Upper lobe of left lung (tissue), 6 donors: ENCODE data around the gene PCMTD2. TPM values are rescaled to one million over a fixed set of nuclear protein-coding genes. Genes with fewer than 3 reads are reported as not detected.
A peak's percentile ranks its signal among the peaks of the same experiment; 100 is the strongest.
"Not testable (repeated sequence)": the region's sequence is repeated elsewhere in the genome, so short reads cannot be mapped to it uniquely, and the experiment has no call there.

Experiments
- ATAC-seq, 2 donors: fragments of 200-7000 bp; cut with Tn5 transposase; one replicate each; pipeline ENCODE4 v1.9.1; 2022; ENCODE audit warnings: mild to moderate bottlenecking in 2 of 2, moderate library complexity in 2 of 2; ENCODE audit not compliant: low FRiP score in 2 of 2
- DNase-seq, 2 donors: peaks; one replicate each; pipeline ENCODE4 v3.0.0-alpha.2; 2019 to 2020
- H3K27ac ChIP-seq, 4 donors: fragments of 200-600 bp; sonication (generic); one replicate each; pipeline ENCODE4 v1.5.1; 2016 to 2019
- H3K27me3 ChIP-seq, 4 donors: fragments of 200-600 bp; sonication (generic); one replicate each; pipeline ENCODE4 v1.5.1; 2017 to 2019
- H3K36me3 ChIP-seq, 4 donors: fragments of 200-600 bp; sonication (generic); one replicate each; pipeline ENCODE4 v1.5.1; 2016 to 2019
- H3K4me1 ChIP-seq, 4 donors: fragments of 200-600 bp; sonication (generic); one replicate each; pipeline ENCODE4 v1.5.1; 2018 to 2019
- H3K4me3 ChIP-seq, 4 donors: fragments of 200-600 bp; sonication (generic); one replicate each; pipeline ENCODE4 v1.5.1; 2017 to 2019; ENCODE audit warnings: mild to moderate bottlenecking in 2 of 4, moderate library complexity in 1 of 4
- H3K9me3 ChIP-seq, 4 donors: fragments of 200-600 bp; sonication (generic); one replicate each; pipeline ENCODE4 v1.5.1; 2018 to 2019
- CTCF ChIP-seq, 6 experiments: fragments of 450-650 bp in 4 of 6; fragments of 200-600 bp in 2 of 6; sonication (generic) in 2 of 6; IDR thresholded peaks; one replicate each; pipeline ENCODE4 v1.5.1; 2016 to 2019; ENCODE audit warnings: antibody characterized with exemption in 6 of 6
- EP300 ChIP-seq, 4 donors: sonication (generic); formaldehyde crosslinking; IDR thresholded peaks; one replicate each; pipeline ENCODE4 v1.5.1; 2017; ENCODE audit warnings: antibody characterized with exemption in 4 of 4, control low read depth in 2 of 4
- POLR2A ChIP-seq, 4 donors: fragments of 450-650 bp; IDR thresholded peaks; one replicate each; pipeline ENCODE4 v1.5.1; 2016 to 2017; ENCODE audit warnings: antibody characterized with exemption in 4 of 4, mild to moderate bottlenecking in 2 of 4
- POLR2AphosphoS5 ChIP-seq, 2 donors: sonication (generic); formaldehyde crosslinking; IDR thresholded peaks; one replicate each; pipeline ENCODE4 v1.5.1; 2017; ENCODE audit warnings: antibody characterized with exemption in 2 of 2
- WGBS, 2 donors: methylation state at CpG; one replicate each; pipeline ENCODE4 v1.1.5; 2017 to 2018; 5-methylcytosine and 5-hydroxymethylcytosine counted together
- total RNA-seq, 6 donors: library from RNA; depleted of rRNA in 4 of 6; stranded (reverse); fragments of >200 nt in 4 of 6; gene quantifications; one replicate each; pipeline versions ENCODE4 v1.1.0 to v1.2.1, GENCODE V29; 2016 to 2021
- donor health status: DM: no; HTN: no; CAD: no; lungs with moderate emphysema.
- donor health status: DM: no; HTN: yes; CAD: no; lungs with severe emphysema.

The PCMTD2 gene
- total RNA-seq, 6 donors from 2014 or later: 37.4 to 95.3 (median 44.4) TPM

- 95 to 100% methylated on average over 1 to 10 of the region's 11 CpGs for WGBS, 2 donors
- H3K27me3 ChIP-seq: no peaks in the 10 kb centered on the region
- ATAC-seq (no peak), DNase-seq (peak in 1 of 2 donors; percentile 46)
- H3K4me3 ChIP-seq: no peak overlapping the region
- no peak for TF ChIP-seq POLR2A (IDR thresholded peaks at IDR 0.05)
- TF ChIP-seq EP300 (IDR thresholded peaks at IDR 0.05): no peak
- TF ChIP-seq POLR2AphosphoS5 (IDR thresholded peaks at IDR 0.05): no peak
- TF ChIP-seq CTCF (IDR thresholded peaks at IDR 0.05): no peak
- no peaks in the 10 kb centered on the region for H3K4me1 ChIP-seq
- no peak overlapping the region for H3K27ac ChIP-seq
- no peaks in the 10 kb centered on the region for H3K36me3 ChIP-seq
- H3K9me3 ChIP-seq: no peaks in the 10 kb centered on the region
Observed at GRCh38 chr20:64234291-64234791, 21.2 kb upstream of the PCMTD2 start.

- not testable (repeated sequence) for H3K4me3 ChIP-seq, ATAC-seq, H3K9me3 ChIP-seq, H3K4me1 ChIP-seq, H3K36me3 ChIP-seq, H3K27me3 ChIP-seq, H3K27ac ChIP-seq
- WGBS, 2 donors: 85 to 96% methylated on average over 8 to 15 of the region's 17 CpGs
- DNase-seq: peak in 1 of 2 donors; percentile 37
Observed at GRCh38 chr20:64234921-64235565, 20.5 kb upstream of the PCMTD2 start.

- DNase-seq: peak in 1 of 2 donors; percentile 62
- 86 to 95% methylated on average over 6 to 15 of the region's 27 CpGs for WGBS, 2 donors
- Histone ChIP-seq H3K27ac (no peak overlapping the region), H3K4me3 (no peak overlapping the region), H3K27me3 (no peaks in the 10 kb centered on the region), H3K36me3 (no peaks in the 10 kb centered on the region), H3K4me1 (no peaks in the 10 kb centered on the region), H3K9me3 (no peaks in the 10 kb centered on the region)
- no peak for ATAC-seq
- TF ChIP-seq POLR2AphosphoS5 (IDR thresholded peaks at IDR 0.05) (no peak), POLR2A (IDR thresholded peaks at IDR 0.05) (no peak)
Observed at GRCh38 chr20:64236137-64237088, 19.1 kb upstream of the PCMTD2 start.

- peak in 1 of 2 donors; percentile 68 for DNase-seq
- no peak for TF ChIP-seq EP300 (IDR thresholded peaks at IDR 0.05)
Observed at GRCh38 chr20:64237316-64237715, 18.2 kb upstream of the PCMTD2 start.

GRCh38 chr20:64238115-64238825, 17.3 kb upstream of the PCMTD2 start:
- Histone ChIP-seq H3K4me3 (no peak overlapping the region), H3K27me3 (no peaks in the 10 kb centered on the region), H3K36me3 (no peaks in the 10 kb centered on the region), H3K4me1 (no peaks in the 10 kb centered on the region), H3K27ac (no peak overlapping the region), H3K9me3 (no peaks in the 10 kb centered on the region)
- TF ChIP-seq CTCF (IDR thresholded peaks at IDR 0.05) (no peak), POLR2A (IDR thresholded peaks at IDR 0.05) (no peak), EP300 (IDR thresholded peaks at IDR 0.05) (no peak), POLR2AphosphoS5 (IDR thresholded peaks at IDR 0.05) (no peak)
- DNase-seq (no peak), ATAC-seq (no peak)
- 72 to 75% methylated on average over 11 of the region's 11 CpGs for WGBS, 2 donors

More at GRCh38 chr20:64237316-64237715, 18.2 kb upstream of the PCMTD2 start:
- H3K27ac ChIP-seq: no peak overlapping the region
- H3K9me3 ChIP-seq: no peaks in the 10 kb centered on the region
- H3K4me1 ChIP-seq: no peaks in the 10 kb centered on the region
- 92 to 95% methylated on average over 17 of the region's 17 CpGs for WGBS, 2 donors
- ATAC-seq: no peak
- no peaks in the 10 kb centered on the region for H3K36me3 ChIP-seq
- H3K4me3 ChIP-seq: no peak overlapping the region
- H3K27me3 ChIP-seq: no peaks in the 10 kb centered on the region
